ENCODE measurements around the gene IGFBPL1. TPM values are rescaled to one million over a fixed set of nuclear protein-coding genes. Genes with fewer than 3 reads are reported as not detected.

IGFBPL1 gene
- polyA plus RNA-seq, 1 experiment = 0.07 TPM

- H3K9me3 ChIP-seq (ENCODE audit: control insufficient read depth, insufficient read depth, low read length) = no peaks in the 10 kb centered on the region
- CTCF ChIA-PET = interaction anchor here (1.5 to 3.5 kb wide), 2 partner anchors 14 to 518 kb away, joined by 3 to 15 read pairs; no protein-coding TSS in a partner anchor
- no peak for DNase-seq (ENCODE audit: low read depth, low spot score)
- no peak overlapping the region for H3K27ac ChIP-seq (ENCODE audit: low read depth, low read length)
- no peak overlapping the region for H3K4me3 ChIP-seq (ENCODE audit: low read depth, low read length)
- peaks cover 37% of the 10 kb centered on the region for H3K27me3 ChIP-seq (ENCODE audit: control insufficient read depth, insufficient read depth, low read length)
- TF ChIP-seq CTCF (IDR thresholded peaks at IDR 0.05; ENCODE audit: low read depth, low read length) = no peak
- POLR2A ChIA-PET = no interaction called here
Measured at GRCh38 chr9:38431116-38431515, 6.9 kb upstream of the IGFBPL1 start.

- Histone ChIP-seq H3K4me3 (ENCODE audit: low read depth, low read length) (no peak overlapping the region), H3K27me3 (ENCODE audit: control insufficient read depth, insufficient read depth, low read length) (peaks cover 59% of the 10 kb centered on the region), H3K27ac (ENCODE audit: low read depth, low read length) (no peak overlapping the region), H3K9me3 (ENCODE audit: control insufficient read depth, insufficient read depth, low read length) (no peaks in the 10 kb centered on the region)
- ChIA-PET POLR2A (interaction anchor here (0.6 kb wide), 1 partner anchor 543 kb away, joined by 4 read pairs; no protein-coding TSS in a partner anchor), CTCF (no interaction called here)
- no peak for TF ChIP-seq CTCF (IDR thresholded peaks at IDR 0.05; ENCODE audit: low read depth, low read length)
- no peak for DNase-seq (ENCODE audit: low read depth, low spot score)
Measured at GRCh38 chr9:38428062-38428461, 3.8 kb upstream of the IGFBPL1 start.

- ChIA-PET POLR2A (no interaction called here), CTCF (no interaction called here)
- Histone ChIP-seq H3K27me3 (ENCODE audit: control insufficient read depth, insufficient read depth, low read length) (peaks cover 68% of the 10 kb centered on the region), H3K27ac (ENCODE audit: low read depth, low read length) (no peak overlapping the region), H3K9me3 (ENCODE audit: control insufficient read depth, insufficient read depth, low read length) (no peaks in the 10 kb centered on the region), H3K4me3 (ENCODE audit: low read depth, low read length) (no peak overlapping the region)
- no peak for DNase-seq (ENCODE audit: low read depth, low spot score)
- TF ChIP-seq CTCF (IDR thresholded peaks at IDR 0.05; ENCODE audit: low read depth, low read length) = no peak
Measured at GRCh38 chr9:38424918-38425317, 664 bp upstream of the IGFBPL1 start.

- DNase-seq (ENCODE audit: low read depth, low spot score) = no peak
- H3K4me3 ChIP-seq (ENCODE audit: low read depth, low read length) = no peak overlapping the region
- CTCF ChIA-PET = interaction anchor here (0.9 kb wide), 1 partner anchor 9 kb away, joined by 4 read pairs; no protein-coding TSS in a partner anchor
- POLR2A ChIA-PET = no interaction called here
- TF ChIP-seq CTCF (IDR thresholded peaks at IDR 0.05; ENCODE audit: low read depth, low read length) = no peak
- no peaks in the 10 kb centered on the region for H3K9me3 ChIP-seq (ENCODE audit: control insufficient read depth, insufficient read depth, low read length)
- H3K27ac ChIP-seq (ENCODE audit: low read depth, low read length) = no peak overlapping the region
- H3K27me3 ChIP-seq (ENCODE audit: control insufficient read depth, insufficient read depth, low read length) = peaks cover 73% of the 10 kb centered on the region
Measured at GRCh38 chr9:38423273-38423972, 831 bp downstream of the IGFBPL1 start.

GRCh38 chr9:38422555-38423260, 1.5 kb downstream of the IGFBPL1 start:
- H3K9me3 ChIP-seq (ENCODE audit: control insufficient read depth, insufficient read depth, low read length) = no peaks in the 10 kb centered on the region
- no peak overlapping the region for H3K4me3 ChIP-seq (ENCODE audit: low read depth, low read length)
- TF ChIP-seq CTCF (IDR thresholded peaks at IDR 0.05; ENCODE audit: low read depth, low read length) = no peak
- CTCF ChIA-PET = interaction anchor here (0.9 kb wide), 1 partner anchor 9 kb away, joined by 4 read pairs; no protein-coding TSS in a partner anchor
- peaks cover 74% of the 10 kb centered on the region for H3K27me3 ChIP-seq (ENCODE audit: control insufficient read depth, insufficient read depth, low read length)
- no peak overlapping the region for H3K27ac ChIP-seq (ENCODE audit: low read depth, low read length)
- POLR2A ChIA-PET = no interaction called here
- no peak for DNase-seq (ENCODE audit: low read depth, low spot score)
